Pancreas (tissue), 10 donors: ENCODE results near the gene TMEM120B. TPM values are rescaled to one million over a fixed set of nuclear protein-coding genes. Genes with fewer than 3 reads are reported as not detected.

Experiments used
- ATAC-seq, 4 donors: fragments of 200-7000 bp; cut with Tn5 transposase; one replicate each; pipeline versions ENCODE4 v1.8.0 to v1.9.1; 2020; ENCODE audit warnings: mild to moderate bottlenecking in 4 of 4, moderate library complexity in 4 of 4
- DNase-seq, 6 donors: peaks; one replicate each; pipeline ENCODE4 v3.0.0-alpha.2; 2020
- FAIRE-seq: peaks from 2 replicates; lab custom pipeline; 2012; peaks lifted over from hg19 to GRCh38; lab: Jason Lieb, UNC
- H3K27ac ChIP-seq, 4 donors: fragments of 200-600 bp; sonication (generic); 1 replicate in 3 of 4; 2 replicates in 1 of 4; pipeline versions ENCODE4 v1.5.0 to v1.8.0; 2020
- H3K27me3 ChIP-seq, 4 donors: fragments of 200-600 bp; one replicate each; pipeline ENCODE4 v1.8.0; 2021
- H3K36me3 ChIP-seq, 3 donors: fragments of 200-600 bp; sonication (generic) in 1 of 3; one replicate each; pipeline versions ENCODE4 v1.5.0 to v1.8.0; 2020 to 2021
- H3K4me1 ChIP-seq, 3 donors: fragments of 200-600 bp; one replicate each; pipeline ENCODE4 v1.8.0; 2021
- H3K4me3 ChIP-seq, 4 donors: fragments of 200-600 bp; sonication (generic) in 2 of 4; one replicate each; pipeline versions ENCODE4 v1.5.0 to v1.8.0; 2020 to 2021
- H3K9me3 ChIP-seq, 4 donors: fragments of 200-600 bp; one replicate each; pipeline ENCODE4 v1.8.0; 2021
- CTCF ChIP-seq, 4 donors: fragments of 200-600 bp; sonication (generic) in 3 of 4; IDR thresholded peaks; one replicate each; pipeline versions ENCODE4 v1.5.0 to v1.8.0; 2021; ENCODE audit warnings: antibody characterized with exemption in 4 of 4
- WGBS, 2 donors: extraction: QIAGEN DNeasy Blood & Tissue Kit; methylation state at CpG; one replicate each; pipeline ENCODE4 v1.1.7; 2013; 5-methylcytosine and 5-hydroxymethylcytosine counted together
- intact Hi-C, 3 donors: fragments of 100-400 bp; cut with DNase I; formaldehyde crosslinking; loops; one replicate each; pipeline versions ENCODE4 v1.11.1 to v1.14.2; 2022
- polyA plus RNA-seq, 2 donors: library from polyadenylated mRNA; stranded (reverse); fragments of 200-250 nt; gene quantifications; one replicate each; pipeline ENCODE4 v1.2.3, GENCODE V29; 2013
- total RNA-seq, 6 donors: library from RNA; stranded (reverse); fragmentation: NEBNext Ultra II Directional in 4 of 6; extraction: Animal tissue kit (Norgen Biotek cat#: 25700) in 4 of 6; gene quantifications; one replicate each; pipeline versions ENCODE4 v1.2.1 to v1.2.4, GENCODE V29; 2021 to 2023
- donor health status: healthy with polysubstance abuse.
- donor health status: DM: no; HTN: no; CAD: no; lungs with moderate emphysema.
- donor health status: DM: no; HTN: no; CAD: no.
- donor health status: control.
- donor health status: control.
- donor health status: Bipolar disorder and iron deficiency.
- donor health status: DM: yes; HTN: yes; CAD: no.
- donor health status: DM: no; HTN: no; CAD: no.
- donor health status: DM: no; HTN: no; CAD: no.
- donor health status: DM: yes; HTN: yes; CAD: no.

The TMEM120B gene
- total and polyA plus RNA-seq, 8 donors: 8.2 to 19.8 (median 11.4) TPM

- H3K9me3 ChIP-seq: no peaks in the 10 kb centered on the region
- 92 to 93% methylated on average over 16 to 17 of the region's 17 CpGs for WGBS, 2 donors
- H3K27ac ChIP-seq: no peak overlapping the region
- no peak for ATAC-seq
- H3K4me1 ChIP-seq: no peaks in the 10 kb centered on the region
- no peak for DNase-seq
- TF ChIP-seq CTCF (IDR thresholded peaks at IDR 0.05): no peak
- intact Hi-C loops: loop anchor here (5.0 to 10.0 kb wide), 2 partner anchors 75 to 82 kb away; no protein-coding TSS in a partner anchor
- no peaks in the 10 kb centered on the region for H3K27me3 ChIP-seq
- H3K36me3 ChIP-seq: no peaks in the 10 kb centered on the region
- FAIRE-seq: no peak
- no peak overlapping the region for H3K4me3 ChIP-seq
Measured at GRCh38 chr12:121779422-121779895, 66.9 kb downstream of the TMEM120B start.

DNA sequence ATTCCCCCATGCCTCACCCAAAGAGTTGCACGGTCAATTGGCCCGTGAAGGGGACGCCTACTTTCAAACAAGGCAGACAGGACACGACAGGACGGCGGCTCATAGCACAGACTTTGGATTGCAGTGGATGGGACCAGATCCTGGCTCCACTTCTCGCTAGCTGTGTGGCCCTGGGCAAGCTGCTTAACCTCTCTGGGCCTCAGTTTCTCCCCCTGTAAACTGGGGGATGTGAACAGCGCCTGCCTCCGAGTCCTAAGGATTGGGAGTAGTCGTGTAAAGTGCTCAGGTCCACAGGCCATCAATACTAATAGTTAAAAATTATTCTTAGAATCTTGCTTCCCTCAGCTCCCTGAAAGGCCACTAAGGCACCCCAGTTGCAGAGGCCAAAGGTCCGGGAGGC, 67.9 kb downstream of the TMEM120B start:
- no peaks in the 10 kb centered on the region for H3K9me3 ChIP-seq
- WGBS, 2 donors: 94 to 95% methylated on average over 11 of the region's 11 CpGs
- DNase-seq (no peak), FAIRE-seq (no peak), ATAC-seq (no peak)
- H3K4me1 ChIP-seq: no peaks in the 10 kb centered on the region
- TF ChIP-seq CTCF (IDR thresholded peaks at IDR 0.05): no peak
- H3K27me3 ChIP-seq: no peaks in the 10 kb centered on the region
- no peak overlapping the region for H3K4me3 ChIP-seq
- H3K36me3 ChIP-seq: no peaks in the 10 kb centered on the region
- intact Hi-C loops: no loop called here
- H3K27ac ChIP-seq: no peak overlapping the region

DNA sequence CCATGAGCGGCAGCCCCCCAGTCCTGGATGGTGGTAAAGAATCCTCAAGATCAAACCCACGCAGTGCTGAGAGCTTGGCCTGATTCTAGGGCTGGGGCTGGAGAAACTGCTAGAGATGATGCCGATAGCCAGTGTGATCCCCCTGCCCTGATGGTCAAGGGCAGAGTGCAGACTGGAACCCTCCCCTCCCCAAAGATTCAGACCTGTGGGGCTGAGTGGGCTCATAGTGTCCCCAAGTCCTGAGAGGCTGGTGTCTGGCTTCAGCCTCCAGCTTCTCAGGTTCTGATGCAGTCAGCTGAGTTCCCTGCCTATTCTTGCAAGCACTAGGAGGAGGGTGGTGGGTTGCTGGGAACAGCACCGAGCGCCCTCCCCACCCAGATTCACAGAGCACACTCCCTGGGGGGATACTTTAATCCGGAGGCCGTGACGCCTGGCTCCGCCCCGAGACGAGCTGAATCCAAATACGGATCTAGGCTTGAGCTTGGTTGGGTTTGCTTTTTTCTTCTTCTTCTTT, 69.0 kb downstream of the TMEM120B start:
- Histone ChIP-seq H3K27ac (no peak overlapping the region), H3K4me3 (no peak overlapping the region), H3K27me3 (no peaks in the 10 kb centered on the region), H3K36me3 (no peaks in the 10 kb centered on the region), H3K4me1 (no peaks in the 10 kb centered on the region), H3K9me3 (no peaks in the 10 kb centered on the region)
- no peak for ATAC-seq
- TF ChIP-seq CTCF (IDR thresholded peaks at IDR 0.05): no peak
- no peak for FAIRE-seq
- DNase-seq: no peak
- WGBS, 2 donors: 63 to 81% methylated on average over 12 of the region's 12 CpGs
- intact Hi-C loops: no loop called here

DNA sequence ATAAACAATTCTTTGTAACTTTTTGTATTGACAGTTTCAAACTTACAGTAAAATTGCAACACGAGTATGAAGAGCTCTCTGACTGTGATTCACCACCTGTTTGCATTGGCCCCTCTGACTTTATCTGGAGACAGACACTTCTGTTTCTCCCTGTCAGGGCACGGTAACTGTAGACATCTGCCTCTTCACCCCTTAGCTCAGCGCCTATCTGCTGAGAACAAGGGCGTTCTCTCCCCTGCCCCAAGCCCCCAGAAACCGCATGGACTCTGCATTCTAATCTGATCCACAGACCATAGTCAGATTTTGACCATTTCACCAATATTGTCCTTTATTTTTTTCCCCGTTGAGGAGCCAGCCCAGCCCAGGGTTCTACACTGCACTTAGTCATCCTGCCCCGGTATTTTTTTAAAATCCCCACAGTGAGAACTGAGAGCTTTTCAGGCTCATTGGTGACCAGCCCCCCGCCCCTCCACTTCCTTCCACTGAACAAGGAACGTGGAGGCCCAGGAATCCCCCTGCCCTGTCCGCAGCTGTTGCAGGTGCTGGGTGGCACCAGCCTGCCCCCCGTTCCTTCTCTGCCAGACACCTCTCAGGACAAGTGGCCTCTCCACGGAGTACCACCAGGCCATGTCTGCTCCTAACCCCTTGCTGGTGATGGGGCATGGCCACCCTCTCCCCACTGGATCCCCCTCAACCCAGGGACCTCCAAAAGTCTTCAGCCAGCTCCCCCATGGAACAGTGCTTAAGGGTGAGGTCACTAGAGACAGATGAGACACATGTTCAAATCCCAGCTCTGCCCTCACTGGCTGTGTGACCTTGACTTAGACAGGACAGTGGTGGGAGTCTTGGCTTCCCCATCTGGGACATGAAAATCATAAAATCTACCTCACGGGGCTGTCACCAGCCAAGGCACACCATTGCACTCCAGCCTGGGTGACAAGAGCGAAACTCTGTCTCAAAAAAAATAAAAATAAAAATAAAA, 69.7 kb downstream of the TMEM120B start:
- DNase-seq (no peak), ATAC-seq (no peak), FAIRE-seq (no peak)
- Histone ChIP-seq H3K9me3 (no peaks in the 10 kb centered on the region), H3K4me3 (no peak overlapping the region), H3K27me3 (no peaks in the 10 kb centered on the region), H3K36me3 (no peaks in the 10 kb centered on the region), H3K27ac (no peak overlapping the region), H3K4me1 (peaks cover 0 to 2% (median 0%) of the 10 kb centered on the region in 3 donors)
- intact Hi-C loops: no loop called here
- WGBS, 2 donors: 62 to 67% methylated on average over 14 of the region's 14 CpGs
- no peak for TF ChIP-seq CTCF (IDR thresholded peaks at IDR 0.05)
